ENCODE measurements around the gene AMMECR1. TPM values are rescaled to one million over a fixed set of nuclear protein-coding genes. Genes with fewer than 3 reads are reported as not detected.

Gene AMMECR1
- total and polyA plus RNA-seq, 7 donors: 0.69 to 2.4 (median 1.2) TPM

- TF ChIP-seq, protein P1, sequence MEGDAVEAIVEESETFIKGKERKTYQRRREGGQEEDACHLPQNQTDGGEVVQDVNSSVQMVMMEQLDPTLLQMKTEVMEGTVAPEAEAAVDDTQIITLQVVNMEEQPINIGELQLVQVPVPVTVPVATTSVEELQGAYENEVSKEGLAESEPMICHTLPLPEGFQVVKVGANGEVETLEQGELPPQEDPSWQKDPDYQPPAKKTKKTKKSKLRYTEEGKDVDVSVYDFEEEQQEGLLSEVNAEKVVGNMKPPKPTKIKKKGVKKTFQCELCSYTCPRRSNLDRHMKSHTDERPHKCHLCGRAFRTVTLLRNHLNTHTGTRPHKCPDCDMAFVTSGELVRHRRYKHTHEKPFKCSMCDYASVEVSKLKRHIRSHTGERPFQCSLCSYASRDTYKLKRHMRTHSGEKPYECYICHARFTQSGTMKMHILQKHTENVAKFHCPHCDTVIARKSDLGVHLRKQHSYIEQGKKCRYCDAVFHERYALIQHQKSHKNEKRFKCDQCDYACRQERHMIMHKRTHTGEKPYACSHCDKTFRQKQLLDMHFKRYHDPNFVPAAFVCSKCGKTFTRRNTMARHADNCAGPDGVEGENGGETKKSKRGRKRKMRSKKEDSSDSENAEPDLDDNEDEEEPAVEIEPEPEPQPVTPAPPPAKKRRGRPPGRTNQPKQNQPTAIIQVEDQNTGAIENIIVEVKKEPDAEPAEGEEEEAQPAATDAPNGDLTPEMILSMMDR (IDR thresholded peaks at IDR 0.05): no peak
- DNase-seq (no peak), ATAC-seq (no peak)
- H3K4me3 ChIP-seq: no peak overlapping the region
- intact Hi-C loops (cut with DNase I): no loop called here
- H3K27me3 ChIP-seq (ENCODE audit: insufficient read depth in 3 of 3, low read length in 2 of 3): peaks cover 0 to 16% (median 0%) of the 10 kb centered on the region in 3 donors
- WGBS, 3 donors: 90 to 100% (median 93%) methylated on average over 1 of the region's 1 CpG
- no peaks in the 10 kb centered on the region for H3K9me3 ChIP-seq
- no peaks in the 10 kb centered on the region for H3K4me1 ChIP-seq
- no peaks in the 10 kb centered on the region for H3K36me3 ChIP-seq (ENCODE audit: insufficient read depth in 1 of 2, low read depth in 1 of 2)
- H3K27ac ChIP-seq: no peak overlapping the region
These were observed 9.5 kb upstream of the AMMECR1 start for GRCh38 chrX:110327336-110327735.

DNA sequence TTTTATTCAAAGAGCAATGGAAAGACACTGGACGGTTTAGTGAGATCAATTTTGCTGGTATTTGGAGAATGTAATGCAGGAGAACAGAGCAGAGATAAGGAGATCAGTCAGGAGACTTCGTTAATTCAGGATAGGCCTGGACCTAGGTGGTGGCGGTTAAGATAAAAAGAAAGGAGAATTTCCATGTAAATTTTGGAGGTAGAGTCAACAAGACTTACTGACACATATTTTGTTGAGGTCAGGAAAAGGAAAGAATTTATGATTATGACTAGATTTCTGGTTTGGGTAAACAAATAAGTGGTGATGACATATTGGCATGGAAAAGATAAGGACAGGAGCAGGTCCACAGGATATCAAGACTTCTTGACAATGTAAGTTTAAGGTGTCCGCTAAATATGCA is 8.8 kb upstream of the AMMECR1 start:
- intact Hi-C loops (cut with DNase I): no loop called here
- Histone ChIP-seq H3K27me3 (ENCODE audit: insufficient read depth in 3 of 3, low read length in 2 of 3) (peaks cover 0 to 16% (median 0%) of the 10 kb centered on the region in 3 donors), H3K9me3 (no peaks in the 10 kb centered on the region), H3K27ac (no peak overlapping the region), H3K36me3 (ENCODE audit: insufficient read depth in 1 of 2, low read depth in 1 of 2) (no peaks in the 10 kb centered on the region), H3K4me1 (no peaks in the 10 kb centered on the region), H3K4me3 (no peak overlapping the region)
- no peak for DNase-seq
- WGBS, 3 donors: 76 to 98% (median 94%) methylated on average over 4 of the region's 4 CpGs
- TF ChIP-seq, protein P1 (IDR thresholded peaks at IDR 0.05): no peak
- no peak for ATAC-seq

- no peaks in the 10 kb centered on the region for H3K9me3 ChIP-seq
- H3K27me3 ChIP-seq (ENCODE audit: insufficient read depth in 3 of 3, low read length in 2 of 3): peaks cover 0 to 11% (median 0%) of the 10 kb centered on the region in 3 donors
- no peak for DNase-seq
- 25 to 36% (median 27%) methylated on average over 4 of the region's 4 CpGs for WGBS, 3 donors
- intact Hi-C loops (cut with DNase I): no loop called here
- H3K27ac ChIP-seq: no peak overlapping the region
- no peak for ATAC-seq
- no peaks in the 10 kb centered on the region for H3K4me1 ChIP-seq
- no peaks in the 10 kb centered on the region for H3K36me3 ChIP-seq (ENCODE audit: insufficient read depth in 1 of 2, low read depth in 1 of 2)
- no peak overlapping the region for H3K4me3 ChIP-seq
- TF ChIP-seq, protein P1 (IDR thresholded peaks at IDR 0.05): no peak
These were observed 4.7 kb upstream of the AMMECR1 start for GRCh38 chrX:110322603-110323002.

GRCh38 chrX:110321670-110322069 is 3.8 kb upstream of the AMMECR1 start:
- Histone ChIP-seq H3K4me3 (no peak overlapping the region), H3K36me3 (ENCODE audit: insufficient read depth in 1 of 2, low read depth in 1 of 2) (no peaks in the 10 kb centered on the region), H3K27ac (no peak overlapping the region), H3K4me1 (no peaks in the 10 kb centered on the region), H3K27me3 (ENCODE audit: insufficient read depth in 3 of 3, low read length in 2 of 3) (peaks cover 0 to 12% (median 0%) of the 10 kb centered on the region in 3 donors), H3K9me3 (no peaks in the 10 kb centered on the region)
- DNase-seq (no peak), ATAC-seq (no peak)
- TF ChIP-seq, protein P1 (IDR thresholded peaks at IDR 0.05): no peak
- WGBS, 3 donors: 44 to 76% (median 69%) methylated on average over 3 of the region's 3 CpGs
- intact Hi-C loops (cut with DNase I): no loop called here

DNA sequence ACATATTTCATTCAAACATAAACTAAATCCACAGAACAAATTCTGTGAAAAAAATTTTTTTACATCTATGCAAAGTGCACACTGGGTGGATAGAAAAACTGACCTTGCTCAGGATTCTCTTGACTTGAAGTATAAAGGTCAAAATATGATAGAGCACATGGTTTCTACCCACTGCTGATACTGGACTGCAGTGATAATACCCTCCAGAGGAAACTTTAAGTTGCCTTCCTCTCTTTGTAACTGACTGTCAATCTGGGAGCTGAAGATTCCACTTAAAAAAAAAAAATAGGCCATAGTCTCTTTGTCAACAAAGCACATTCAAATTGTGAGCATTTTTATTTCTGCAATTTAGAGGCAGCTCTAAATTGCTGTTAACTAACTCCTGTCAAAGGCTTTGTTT is 3.2 kb upstream of the AMMECR1 start:
- intact Hi-C loops (cut with DNase I): no loop called here
- DNase-seq: no peak
- no peaks in the 10 kb centered on the region for H3K9me3 ChIP-seq
- ATAC-seq: no peak
- no peak overlapping the region for H3K4me3 ChIP-seq
- H3K36me3 ChIP-seq (ENCODE audit: insufficient read depth in 1 of 2, low read depth in 1 of 2): no peaks in the 10 kb centered on the region
- TF ChIP-seq, protein P1 (IDR thresholded peaks at IDR 0.05): no peak
- H3K27ac ChIP-seq: no peak overlapping the region
- no peaks in the 10 kb centered on the region for H3K4me1 ChIP-seq
- H3K27me3 ChIP-seq (ENCODE audit: insufficient read depth in 3 of 3, low read length in 2 of 3): peaks cover 0 to 6% (median 0%) of the 10 kb centered on the region in 3 donors

All from psoas muscle (tissue), 8 donors.